Tibial artery (tissue), 4 donors: ENCODE measurements around the gene ASIC2.

Source experiments
- DNase-seq, 2 donors: peaks; one replicate each; pipeline ENCODE4 v3.0.0-alpha.2; 2019
- H3K27ac ChIP-seq, 2 donors: fragments of 200-600 bp; sonication (generic) in 1 of 2; 1 replicate in 1 of 2; 2 replicates in 1 of 2; pipeline ENCODE4 v1.5.1; 2018 to 2019; ENCODE audit warnings: mild to moderate bottlenecking in 1 of 2
- H3K27me3 ChIP-seq, 2 donors: fragments of 200-600 bp; sonication (generic) in 1 of 2; one replicate each; pipeline versions ENCODE4 v1.5.1 to v1.6.0; 2016 to 2019
- H3K36me3 ChIP-seq, 3 donors: fragments of 200-600 bp; sonication (generic) in 2 of 3; one replicate each; pipeline ENCODE4 v1.5.1; 2016 to 2019; ENCODE audit warnings: mild to moderate bottlenecking in 2 of 3
- H3K4me1 ChIP-seq, 4 donors: fragments of 200-600 bp; sonication (generic) in 2 of 4; 1 replicate in 3 of 4; 2 replicates in 1 of 4; pipeline ENCODE4 v1.5.1; 2016 to 2019
- H3K4me3 ChIP-seq, 2 donors: fragments of 200-600 bp; sonication (generic) in 1 of 2; 1 replicate in 1 of 2; 2 replicates in 1 of 2; pipeline ENCODE4 v1.5.1; 2018 to 2019; ENCODE audit warnings: mild to moderate bottlenecking in 2 of 2
- H3K9me3 ChIP-seq, 3 donors: fragments of 200-600 bp; sonication (generic) in 1 of 3; one replicate each; pipeline ENCODE4 v1.5.1; 2016 to 2019
- intact Hi-C: fragments of 100-400 bp; cut with DNase I; formaldehyde crosslinking; loops from one replicate; pipeline ENCODE4 v1.15.0; 2023; ENCODE audit warnings: low total_unique reads
- TF ChIP-seq, protein P1 (sequence below), 2 experiments: fragments of 200-600 bp in 1 of 2; fragments of 450-650 bp in 1 of 2; IDR thresholded peaks; one replicate each; pipeline ENCODE4 v1.5.1; 2017 to 2019; ENCODE audit warnings: antibody characterized with exemption in 2 of 2, mild to moderate bottlenecking in 1 of 2, moderate library complexity in 1 of 2

Gene ASIC2

DNA sequence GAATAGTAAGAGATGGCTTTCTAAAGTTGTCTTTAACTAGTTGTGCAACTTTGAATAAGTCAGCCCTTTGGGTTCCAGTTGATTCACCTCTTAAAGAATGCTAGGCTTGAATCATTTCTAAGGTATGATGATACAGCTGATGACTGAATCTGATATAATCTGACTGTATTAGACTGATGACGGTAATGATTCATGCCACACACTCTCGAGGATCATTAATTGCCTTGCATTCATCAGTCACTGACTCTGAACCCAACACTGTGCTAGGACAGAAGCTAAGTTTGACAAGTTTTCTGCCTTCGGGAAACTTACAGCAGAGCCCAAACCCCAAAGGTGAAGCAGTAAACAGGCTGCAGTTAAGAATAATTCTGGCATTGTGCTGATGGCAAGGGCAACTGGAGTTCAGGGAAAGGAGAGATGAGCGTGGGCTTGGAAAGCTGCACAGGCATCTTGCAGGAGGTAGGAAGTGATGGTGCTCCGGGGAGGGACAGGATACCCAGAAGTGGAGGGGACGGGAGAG lies 25.8 kb downstream of the ASIC2 start:
- intact Hi-C loops: no loop called here
- peaks cover 0 to 10% of the 10 kb centered on the region in 2 donors for H3K27me3 ChIP-seq
- H3K27ac ChIP-seq: no peak overlapping the region
- H3K9me3 ChIP-seq: no peaks in the 10 kb centered on the region
- no peaks in the 10 kb centered on the region for H3K4me1 ChIP-seq
- no peak overlapping the region for H3K4me3 ChIP-seq
- no peaks in the 10 kb centered on the region for H3K36me3 ChIP-seq
- DNase-seq: no peak
- TF ChIP-seq, protein P1, sequence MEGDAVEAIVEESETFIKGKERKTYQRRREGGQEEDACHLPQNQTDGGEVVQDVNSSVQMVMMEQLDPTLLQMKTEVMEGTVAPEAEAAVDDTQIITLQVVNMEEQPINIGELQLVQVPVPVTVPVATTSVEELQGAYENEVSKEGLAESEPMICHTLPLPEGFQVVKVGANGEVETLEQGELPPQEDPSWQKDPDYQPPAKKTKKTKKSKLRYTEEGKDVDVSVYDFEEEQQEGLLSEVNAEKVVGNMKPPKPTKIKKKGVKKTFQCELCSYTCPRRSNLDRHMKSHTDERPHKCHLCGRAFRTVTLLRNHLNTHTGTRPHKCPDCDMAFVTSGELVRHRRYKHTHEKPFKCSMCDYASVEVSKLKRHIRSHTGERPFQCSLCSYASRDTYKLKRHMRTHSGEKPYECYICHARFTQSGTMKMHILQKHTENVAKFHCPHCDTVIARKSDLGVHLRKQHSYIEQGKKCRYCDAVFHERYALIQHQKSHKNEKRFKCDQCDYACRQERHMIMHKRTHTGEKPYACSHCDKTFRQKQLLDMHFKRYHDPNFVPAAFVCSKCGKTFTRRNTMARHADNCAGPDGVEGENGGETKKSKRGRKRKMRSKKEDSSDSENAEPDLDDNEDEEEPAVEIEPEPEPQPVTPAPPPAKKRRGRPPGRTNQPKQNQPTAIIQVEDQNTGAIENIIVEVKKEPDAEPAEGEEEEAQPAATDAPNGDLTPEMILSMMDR (IDR thresholded peaks at IDR 0.05): no peak

DNA sequence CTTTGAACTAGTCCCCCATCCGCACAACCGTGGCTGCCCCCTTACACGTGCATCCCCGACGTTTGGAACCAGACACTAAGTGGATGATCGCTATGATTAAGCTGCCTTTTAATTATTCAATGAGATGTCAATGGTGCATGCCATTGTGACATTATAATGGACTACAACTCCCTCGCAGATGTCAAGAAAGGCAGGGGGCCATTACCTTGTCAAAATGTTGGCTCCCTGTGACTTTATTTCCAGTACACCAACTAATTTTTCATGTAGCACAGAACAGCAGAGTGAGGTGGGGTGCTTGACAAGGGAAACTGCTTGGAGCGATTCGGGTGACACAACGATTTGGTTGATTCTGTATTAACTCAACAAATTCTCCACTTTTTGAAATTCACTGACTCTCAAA lies 26.5 kb downstream of the ASIC2 start:
- H3K4me1 ChIP-seq: no peaks in the 10 kb centered on the region
- H3K4me3 ChIP-seq: no peak overlapping the region
- no peak overlapping the region for H3K27ac ChIP-seq
- intact Hi-C loops: no loop called here
- TF ChIP-seq, protein P1 (IDR thresholded peaks at IDR 0.05): no peak
- H3K9me3 ChIP-seq: no peaks in the 10 kb centered on the region
- H3K36me3 ChIP-seq: no peaks in the 10 kb centered on the region
- no peak for DNase-seq
- peaks cover 0 to 14% of the 10 kb centered on the region in 2 donors for H3K27me3 ChIP-seq

DNA sequence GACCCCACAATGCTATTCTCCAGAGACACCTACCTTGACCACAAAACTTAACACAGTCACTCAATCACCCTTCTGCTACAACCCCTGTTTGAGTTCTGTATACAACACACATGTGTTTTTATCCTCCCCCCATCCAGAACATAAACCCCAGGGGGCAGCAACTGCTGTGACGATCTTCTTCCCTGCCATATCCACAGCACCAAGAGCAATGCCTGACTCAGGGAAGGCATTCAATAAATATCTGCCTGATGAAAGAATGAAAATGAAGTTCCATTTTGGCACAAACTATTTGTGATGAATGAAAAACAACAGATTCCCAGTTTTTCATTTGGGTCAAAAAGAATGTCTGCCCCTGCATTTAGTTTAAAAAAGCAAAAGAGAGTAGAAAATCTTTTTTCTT lies 27.0 kb downstream of the ASIC2 start:
- DNase-seq: no peak
- no peak overlapping the region for H3K27ac ChIP-seq
- TF ChIP-seq, protein P1 (IDR thresholded peaks at IDR 0.05): no peak
- H3K9me3 ChIP-seq: no peaks in the 10 kb centered on the region
- peaks cover 0 to 19% of the 10 kb centered on the region in 2 donors for H3K27me3 ChIP-seq
- H3K4me3 ChIP-seq: no peak overlapping the region
- H3K4me1 ChIP-seq: no peaks in the 10 kb centered on the region
- no peaks in the 10 kb centered on the region for H3K36me3 ChIP-seq
- intact Hi-C loops: no loop called here

DNA sequence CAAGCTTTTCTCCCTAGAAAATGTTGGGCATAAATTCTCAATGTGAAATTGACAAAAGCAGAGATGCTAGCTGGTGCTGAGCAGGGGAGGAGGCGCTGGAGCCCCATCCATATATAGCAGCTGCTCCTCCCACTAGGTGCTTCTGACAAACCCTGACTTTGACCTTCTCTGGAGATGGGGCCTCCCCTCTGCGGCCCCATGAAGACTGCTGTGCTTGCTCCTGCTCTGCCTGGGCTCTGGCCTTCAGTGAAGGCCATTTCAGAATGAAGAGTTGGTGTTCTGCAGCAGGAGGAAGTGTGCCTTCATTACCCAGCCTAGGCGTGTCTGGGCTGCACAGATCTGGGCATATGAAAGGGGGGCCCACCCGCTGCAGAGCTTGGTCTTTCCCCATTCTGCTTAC lies 29.7 kb downstream of the ASIC2 start:
- H3K27ac ChIP-seq: no peak overlapping the region
- H3K4me1 ChIP-seq: no peaks in the 10 kb centered on the region
- TF ChIP-seq, protein P1 (IDR thresholded peaks at IDR 0.05): no peak
- no peak overlapping the region for H3K4me3 ChIP-seq
- H3K27me3 ChIP-seq: peaks cover 0 to 33% of the 10 kb centered on the region in 2 donors
- intact Hi-C loops: no loop called here
- H3K36me3 ChIP-seq: no peaks in the 10 kb centered on the region
- no peaks in the 10 kb centered on the region for H3K9me3 ChIP-seq
- DNase-seq: no peak

DNA sequence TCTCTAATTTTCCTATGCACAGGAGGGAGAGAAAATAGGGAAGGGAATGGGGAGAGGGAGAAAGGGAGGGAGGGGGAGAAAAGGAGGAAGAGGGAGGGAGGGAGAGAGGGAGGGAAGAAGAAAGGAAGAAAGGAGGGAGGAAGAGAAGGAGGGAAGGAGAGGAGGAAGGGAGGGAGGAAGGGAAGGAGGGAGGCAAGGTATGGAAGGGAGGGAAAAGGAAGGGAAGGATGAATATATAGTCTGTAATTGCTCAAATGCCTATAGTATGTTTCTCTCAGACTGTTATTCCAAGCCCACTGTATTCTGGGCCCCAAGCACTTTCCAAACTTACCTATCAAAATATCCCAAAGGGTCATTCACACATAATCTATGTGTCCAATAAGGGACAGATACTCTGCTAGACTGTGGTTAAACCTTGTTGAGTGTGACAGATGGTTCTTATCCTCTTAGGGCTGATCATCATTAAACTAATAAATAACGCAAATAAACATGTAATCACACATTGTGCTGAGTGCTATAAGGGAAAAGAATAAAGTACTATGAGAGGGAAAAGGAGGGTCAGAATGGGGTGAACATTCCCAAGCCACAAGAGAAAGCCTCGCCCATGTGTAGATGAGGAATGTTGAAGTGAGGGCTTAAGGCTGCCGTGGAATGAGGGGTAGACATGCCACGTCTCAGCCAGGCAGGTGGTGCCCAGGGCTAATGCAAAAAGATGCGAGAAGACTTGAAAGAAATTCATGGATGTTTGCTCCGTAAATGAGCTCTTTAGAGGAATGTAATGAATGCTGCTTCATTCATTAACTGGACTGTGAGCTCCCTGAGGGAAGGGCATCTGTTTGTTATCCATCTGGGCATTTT lies 30.6 kb downstream of the ASIC2 start:
- no peak for DNase-seq
- TF ChIP-seq, protein P1 (IDR thresholded peaks at IDR 0.05): no peak
- no peak overlapping the region for H3K4me3 ChIP-seq
- H3K4me1 ChIP-seq: no peaks in the 10 kb centered on the region
- no peaks in the 10 kb centered on the region for H3K9me3 ChIP-seq
- H3K27me3 ChIP-seq: peaks cover 0 to 34% of the 10 kb centered on the region in 2 donors
- no peak overlapping the region for H3K27ac ChIP-seq
- H3K36me3 ChIP-seq: no peaks in the 10 kb centered on the region
- intact Hi-C loops: no loop called here
